ENCODE results near the gene TRIM71.

The TRIM71 gene

DNA sequence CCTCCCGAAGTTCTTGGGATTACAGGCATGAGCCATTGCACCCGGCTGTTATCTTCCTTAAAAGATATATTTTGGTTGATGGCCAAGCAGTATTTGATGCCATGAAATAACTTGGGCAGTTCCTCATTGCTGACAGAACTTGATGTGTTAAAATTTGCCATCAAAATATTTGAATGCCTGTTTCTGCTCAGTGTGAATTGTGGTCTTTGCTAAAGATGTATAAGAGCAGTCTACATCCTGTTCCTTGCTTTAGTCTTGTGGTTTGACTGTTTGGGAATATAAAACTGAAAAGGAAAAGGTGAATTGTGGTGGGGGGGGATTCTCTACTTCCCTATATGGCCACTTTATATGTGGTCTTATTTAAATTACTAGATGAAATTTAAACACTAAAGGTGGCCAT, 14.0 kb downstream of the TRIM71 start:
- H3K4me3 ChIP-seq (ENCODE audit: low read length in 2 of 2): no peak overlapping the region
- H3K4me1 ChIP-seq (ENCODE audit: control insufficient read depth in 2 of 2, insufficient read depth in 2 of 2, low read length in 2 of 2): no peaks in the 10 kb centered on the region
- H3K27ac ChIP-seq (ENCODE audit: low read depth in 2 of 2, low read length in 2 of 2): no peak overlapping the region
- H3K9me3 ChIP-seq (ENCODE audit: control insufficient read depth in 2 of 2, low read length in 2 of 2): no peaks in the 10 kb centered on the region
- peaks cover 0 to 6% of the 10 kb centered on the region in 2 donors for H3K27me3 ChIP-seq (ENCODE audit: control insufficient read depth in 2 of 2, insufficient read depth in 2 of 2, low read length in 2 of 2)
- no peak overlapping the region for H3K9ac ChIP-seq (ENCODE audit: low read depth in 1 of 2, low read length in 2 of 2)
- H3K36me3 ChIP-seq (ENCODE audit: control insufficient read depth in 2 of 2, insufficient read depth in 2 of 2, low read length in 2 of 2): no peaks in the 10 kb centered on the region

DNA sequence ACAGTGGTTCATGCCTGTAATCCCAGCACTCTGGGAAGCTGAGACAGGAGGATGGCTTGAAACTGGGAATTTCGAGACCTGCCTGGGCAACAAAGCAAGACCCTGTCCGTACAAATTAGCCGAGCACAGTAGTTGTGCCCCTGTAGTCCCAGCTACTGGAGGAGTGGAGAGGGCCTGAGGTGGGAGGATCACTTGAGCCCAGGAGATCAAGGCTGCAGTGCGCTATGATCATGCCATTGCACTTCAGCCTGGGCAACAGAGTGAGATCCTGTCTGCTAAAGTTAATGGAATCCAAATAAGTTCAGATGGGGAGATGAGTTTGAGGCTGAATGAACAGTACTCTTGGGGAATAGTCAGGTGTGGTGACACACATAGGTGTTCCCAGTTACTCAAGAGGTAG, 14.4 kb downstream of the TRIM71 start:
- Histone ChIP-seq H3K9me3 (ENCODE audit: control insufficient read depth in 2 of 2, low read length in 2 of 2) (no peaks in the 10 kb centered on the region), H3K36me3 (ENCODE audit: control insufficient read depth in 2 of 2, insufficient read depth in 2 of 2, low read length in 2 of 2) (no peaks in the 10 kb centered on the region), H3K4me3 (ENCODE audit: low read length in 2 of 2) (no peak overlapping the region), H3K4me1 (ENCODE audit: control insufficient read depth in 2 of 2, insufficient read depth in 2 of 2, low read length in 2 of 2) (no peaks in the 10 kb centered on the region), H3K27me3 (ENCODE audit: control insufficient read depth in 2 of 2, insufficient read depth in 2 of 2, low read length in 2 of 2) (peaks cover 0 to 6% of the 10 kb centered on the region in 2 donors), H3K27ac (ENCODE audit: low read depth in 2 of 2, low read length in 2 of 2) (no peak overlapping the region), H3K9ac (ENCODE audit: low read depth in 1 of 2, low read length in 2 of 2) (no peak overlapping the region)

DNA sequence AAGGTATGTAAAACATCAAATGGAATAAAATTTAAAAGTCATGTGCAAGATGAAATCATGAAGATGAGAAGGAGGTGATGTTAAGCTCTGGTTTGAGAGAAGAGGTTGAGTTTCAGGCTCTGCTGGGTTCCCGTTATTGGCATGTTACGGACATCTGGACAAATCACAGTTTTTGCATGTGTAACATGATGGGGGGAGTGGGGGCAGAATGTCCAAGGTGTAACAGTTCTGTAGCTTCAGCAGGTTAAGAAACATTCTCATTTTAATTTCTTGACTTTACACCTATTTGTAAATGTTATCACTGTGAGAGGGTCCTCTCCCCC, 17.2 kb downstream of the TRIM71 start:
- H3K9me3 ChIP-seq (ENCODE audit: control insufficient read depth in 2 of 2, low read length in 2 of 2): no peaks in the 10 kb centered on the region
- no peak overlapping the region for H3K9ac ChIP-seq (ENCODE audit: low read depth in 1 of 2, low read length in 2 of 2)
- H3K4me1 ChIP-seq (ENCODE audit: control insufficient read depth in 2 of 2, insufficient read depth in 2 of 2, low read length in 2 of 2): no peaks in the 10 kb centered on the region
- no peak overlapping the region for H3K27ac ChIP-seq (ENCODE audit: low read depth in 2 of 2, low read length in 2 of 2)
- H3K4me3 ChIP-seq (ENCODE audit: low read length in 2 of 2): no peak overlapping the region
- H3K36me3 ChIP-seq (ENCODE audit: control insufficient read depth in 2 of 2, insufficient read depth in 2 of 2, low read length in 2 of 2): no peaks in the 10 kb centered on the region
- peaks cover 0 to 6% of the 10 kb centered on the region in 2 donors for H3K27me3 ChIP-seq (ENCODE audit: control insufficient read depth in 2 of 2, insufficient read depth in 2 of 2, low read length in 2 of 2)

DNA sequence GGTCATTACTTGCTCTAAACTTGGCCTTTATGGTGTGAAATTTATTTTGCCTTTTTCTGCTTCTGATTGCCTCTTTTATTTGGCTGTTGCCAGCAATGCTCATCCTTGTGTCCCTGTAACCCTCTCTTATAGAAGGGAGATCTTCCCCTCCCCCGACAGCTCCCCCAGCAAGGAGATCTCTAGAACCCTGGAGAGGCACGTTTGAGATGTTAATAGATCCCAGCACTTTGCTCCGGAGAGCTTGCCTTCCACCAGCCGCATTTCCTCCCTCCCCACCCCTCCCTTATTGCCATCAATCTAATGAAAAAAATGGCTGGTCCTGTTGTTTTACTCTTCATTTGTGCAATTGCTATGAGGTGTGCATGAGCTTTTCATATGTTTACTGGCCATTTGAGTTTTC, 18.2 kb downstream of the TRIM71 start:
- Histone ChIP-seq H3K27me3 (ENCODE audit: control insufficient read depth in 2 of 2, insufficient read depth in 2 of 2, low read length in 2 of 2) (peaks cover 0 to 6% of the 10 kb centered on the region in 2 donors), H3K4me3 (ENCODE audit: low read length in 2 of 2) (no peak overlapping the region), H3K9me3 (ENCODE audit: control insufficient read depth in 2 of 2, low read length in 2 of 2) (no peaks in the 10 kb centered on the region), H3K27ac (ENCODE audit: low read depth in 2 of 2, low read length in 2 of 2) (no peak overlapping the region), H3K9ac (ENCODE audit: low read depth in 1 of 2, low read length in 2 of 2) (no peak overlapping the region), H3K4me1 (ENCODE audit: control insufficient read depth in 2 of 2, insufficient read depth in 2 of 2, low read length in 2 of 2) (no peaks in the 10 kb centered on the region), H3K36me3 (ENCODE audit: control insufficient read depth in 2 of 2, insufficient read depth in 2 of 2, low read length in 2 of 2) (no peaks in the 10 kb centered on the region)

DNA sequence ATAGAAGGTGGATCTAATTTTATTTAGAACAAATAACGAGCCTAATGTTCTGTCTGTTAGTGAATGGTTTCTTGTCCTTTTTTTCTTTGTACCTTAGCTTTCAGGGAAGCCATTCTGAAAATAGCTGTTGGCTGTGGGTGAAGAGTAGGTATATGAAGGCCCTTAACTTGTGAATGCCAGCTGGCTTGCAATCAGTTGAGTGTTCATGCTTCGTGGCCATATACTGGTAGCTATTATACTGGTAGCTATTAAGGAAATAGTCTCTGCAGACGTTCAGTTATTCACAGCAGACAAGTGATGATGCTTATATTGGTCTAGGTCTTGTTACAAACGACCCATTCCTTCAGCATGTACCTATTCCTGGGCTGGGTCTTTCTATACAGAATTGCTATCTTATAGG, 18.8 kb downstream of the TRIM71 start:
- H3K9ac ChIP-seq (ENCODE audit: low read depth in 1 of 2, low read length in 2 of 2): no peak overlapping the region
- H3K36me3 ChIP-seq (ENCODE audit: control insufficient read depth in 2 of 2, insufficient read depth in 2 of 2, low read length in 2 of 2): no peaks in the 10 kb centered on the region
- H3K4me3 ChIP-seq (ENCODE audit: low read length in 2 of 2): no peak overlapping the region
- H3K9me3 ChIP-seq (ENCODE audit: control insufficient read depth in 2 of 2, low read length in 2 of 2): no peaks in the 10 kb centered on the region
- H3K27me3 ChIP-seq (ENCODE audit: control insufficient read depth in 2 of 2, insufficient read depth in 2 of 2, low read length in 2 of 2): peaks cover 0 to 6% of the 10 kb centered on the region in 2 donors
- no peak overlapping the region for H3K27ac ChIP-seq (ENCODE audit: low read depth in 2 of 2, low read length in 2 of 2)
- H3K4me1 ChIP-seq (ENCODE audit: control insufficient read depth in 2 of 2, insufficient read depth in 2 of 2, low read length in 2 of 2): no peaks in the 10 kb centered on the region

DNA sequence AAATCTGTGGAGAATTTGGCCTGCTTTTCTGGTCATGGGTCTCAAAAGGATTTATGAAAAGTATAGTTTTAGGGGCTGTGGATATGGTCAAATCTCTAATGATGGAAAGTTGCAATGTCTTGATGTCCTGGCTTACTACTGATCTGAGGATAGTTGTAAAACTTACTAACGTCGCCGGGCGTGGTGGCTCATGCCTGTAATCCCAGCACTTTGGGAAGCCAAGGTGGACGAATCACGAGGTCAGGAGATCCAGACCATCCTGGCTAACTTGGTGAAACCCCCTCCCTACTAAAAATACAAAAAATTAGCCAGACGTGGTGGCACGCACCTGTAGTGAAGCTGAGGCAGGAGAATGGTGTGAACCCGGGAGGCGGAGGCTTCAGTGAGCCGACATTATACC, 19.6 kb downstream of the TRIM71 start:
- Histone ChIP-seq H3K9me3 (ENCODE audit: control insufficient read depth in 2 of 2, low read length in 2 of 2) (no peaks in the 10 kb centered on the region), H3K9ac (ENCODE audit: low read depth in 1 of 2, low read length in 2 of 2) (no peak overlapping the region), H3K36me3 (ENCODE audit: control insufficient read depth in 2 of 2, insufficient read depth in 2 of 2, low read length in 2 of 2) (no peaks in the 10 kb centered on the region), H3K4me1 (ENCODE audit: control insufficient read depth in 2 of 2, insufficient read depth in 2 of 2, low read length in 2 of 2) (no peaks in the 10 kb centered on the region), H3K27me3 (ENCODE audit: control insufficient read depth in 2 of 2, insufficient read depth in 2 of 2, low read length in 2 of 2) (peaks cover 0 to 6% of the 10 kb centered on the region in 2 donors), H3K27ac (ENCODE audit: low read depth in 2 of 2, low read length in 2 of 2) (no peak overlapping the region), H3K4me3 (ENCODE audit: low read length in 2 of 2) (no peak overlapping the region)

DNA sequence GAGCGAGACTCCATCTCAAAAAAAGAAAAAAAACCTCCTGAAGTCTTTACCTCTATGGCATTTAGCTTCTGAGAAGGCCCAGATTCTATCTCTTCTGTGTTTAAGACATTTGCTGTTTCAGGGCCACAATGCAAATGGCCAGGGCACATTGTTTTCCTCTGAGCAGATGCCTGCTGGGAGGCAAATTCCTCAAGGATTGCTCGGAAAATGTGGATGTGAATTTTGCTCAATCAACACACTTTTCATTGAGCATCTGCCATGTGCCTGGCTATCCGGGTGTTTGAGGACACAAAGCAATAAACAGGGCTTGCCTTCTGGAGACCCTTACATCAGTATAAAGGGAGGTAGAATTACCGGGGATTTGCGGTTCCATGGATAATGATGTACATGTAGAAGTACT, 20.0 kb downstream of the TRIM71 start:
- Histone ChIP-seq H3K9ac (ENCODE audit: low read depth in 1 of 2, low read length in 2 of 2) (no peak overlapping the region), H3K36me3 (ENCODE audit: control insufficient read depth in 2 of 2, insufficient read depth in 2 of 2, low read length in 2 of 2) (no peaks in the 10 kb centered on the region), H3K4me1 (ENCODE audit: control insufficient read depth in 2 of 2, insufficient read depth in 2 of 2, low read length in 2 of 2) (peaks cover 0 to 2% of the 10 kb centered on the region in 2 donors), H3K27ac (ENCODE audit: low read depth in 2 of 2, low read length in 2 of 2) (no peak overlapping the region), H3K27me3 (ENCODE audit: control insufficient read depth in 2 of 2, insufficient read depth in 2 of 2, low read length in 2 of 2) (peaks cover 0 to 6% of the 10 kb centered on the region in 2 donors), H3K4me3 (ENCODE audit: low read length in 2 of 2) (no peak overlapping the region), H3K9me3 (ENCODE audit: control insufficient read depth in 2 of 2, low read length in 2 of 2) (no peaks in the 10 kb centered on the region)

DNA sequence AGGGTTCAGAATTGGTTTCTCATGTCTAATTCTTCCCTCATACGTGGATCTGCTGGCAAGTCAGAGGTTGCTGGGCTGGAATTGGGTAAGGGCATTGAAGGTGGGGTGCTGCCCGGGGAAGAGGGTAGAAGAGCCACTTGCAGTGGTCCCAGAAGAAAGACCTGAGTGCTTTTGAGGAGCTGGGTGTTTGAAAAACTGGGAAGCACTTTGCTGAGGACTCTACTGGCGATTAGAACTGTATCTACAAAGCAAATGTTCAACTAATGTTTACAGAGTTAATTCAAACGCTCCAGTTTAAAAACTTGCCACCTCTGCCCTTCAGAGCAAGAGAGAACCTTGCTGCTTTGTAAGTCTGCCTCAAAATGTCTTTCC, 21.9 kb downstream of the TRIM71 start:
- Histone ChIP-seq H3K4me1 (ENCODE audit: control insufficient read depth in 2 of 2, insufficient read depth in 2 of 2, low read length in 2 of 2) (peaks cover 0 to 3% of the 10 kb centered on the region in 2 donors), H3K27me3 (ENCODE audit: control insufficient read depth in 2 of 2, insufficient read depth in 2 of 2, low read length in 2 of 2) (peaks cover 0 to 3% of the 10 kb centered on the region in 2 donors), H3K4me3 (ENCODE audit: low read length in 2 of 2) (no peak overlapping the region), H3K27ac (ENCODE audit: low read depth in 2 of 2, low read length in 2 of 2) (no peak overlapping the region), H3K36me3 (ENCODE audit: control insufficient read depth in 2 of 2, insufficient read depth in 2 of 2, low read length in 2 of 2) (no peaks in the 10 kb centered on the region), H3K9me3 (ENCODE audit: control insufficient read depth in 2 of 2, low read length in 2 of 2) (no peaks in the 10 kb centered on the region), H3K9ac (ENCODE audit: low read depth in 1 of 2, low read length in 2 of 2) (no peak overlapping the region)

DNA sequence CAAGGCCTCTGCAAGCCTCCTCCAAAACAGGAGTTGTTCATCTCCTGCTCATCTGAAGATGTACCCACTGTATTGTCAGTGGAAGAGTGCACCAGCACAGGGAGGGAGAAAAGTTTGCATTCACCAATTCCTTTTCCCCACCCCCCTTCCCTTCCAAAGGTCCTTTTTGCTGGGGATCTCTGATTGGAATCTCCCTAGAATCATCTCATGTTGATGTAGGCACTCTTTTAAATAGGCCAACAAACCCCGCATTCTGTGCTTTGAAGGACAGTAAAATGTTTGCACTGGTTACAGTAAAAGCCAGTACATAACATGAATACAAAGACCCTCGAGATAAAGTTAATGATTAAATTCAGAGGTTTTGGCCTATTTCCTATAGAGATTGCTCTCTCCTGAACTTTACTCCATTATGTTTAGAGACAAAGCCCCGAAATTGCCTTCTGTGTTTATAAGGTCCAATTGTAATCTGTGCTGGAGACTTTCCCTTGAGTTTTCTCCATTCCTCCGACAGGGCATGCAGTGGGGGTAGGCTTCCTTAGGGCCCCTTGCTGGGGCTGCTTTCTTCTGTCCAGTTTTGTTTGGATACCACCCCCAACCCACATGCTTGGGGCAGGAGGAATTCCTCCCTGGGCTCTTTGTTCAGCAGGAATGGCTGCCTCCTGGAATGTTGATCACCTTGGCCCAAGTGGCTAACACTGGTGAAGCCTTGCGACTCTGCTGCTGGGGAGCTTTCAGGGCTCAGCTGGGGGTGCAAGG, 22.5 kb downstream of the TRIM71 start:
- Histone ChIP-seq H3K9ac (ENCODE audit: low read depth in 1 of 2, low read length in 2 of 2) (no peak overlapping the region), H3K27ac (ENCODE audit: low read depth in 2 of 2, low read length in 2 of 2) (no peak overlapping the region), H3K27me3 (ENCODE audit: control insufficient read depth in 2 of 2, insufficient read depth in 2 of 2, low read length in 2 of 2) (peaks cover 0 to 3% of the 10 kb centered on the region in 2 donors), H3K4me1 (ENCODE audit: control insufficient read depth in 2 of 2, insufficient read depth in 2 of 2, low read length in 2 of 2) (peaks cover 0 to 3% of the 10 kb centered on the region in 2 donors), H3K36me3 (ENCODE audit: control insufficient read depth in 2 of 2, insufficient read depth in 2 of 2, low read length in 2 of 2) (no peaks in the 10 kb centered on the region), H3K4me3 (ENCODE audit: low read length in 2 of 2) (no peak overlapping the region), H3K9me3 (ENCODE audit: control insufficient read depth in 2 of 2, low read length in 2 of 2) (no peaks in the 10 kb centered on the region)

DNA sequence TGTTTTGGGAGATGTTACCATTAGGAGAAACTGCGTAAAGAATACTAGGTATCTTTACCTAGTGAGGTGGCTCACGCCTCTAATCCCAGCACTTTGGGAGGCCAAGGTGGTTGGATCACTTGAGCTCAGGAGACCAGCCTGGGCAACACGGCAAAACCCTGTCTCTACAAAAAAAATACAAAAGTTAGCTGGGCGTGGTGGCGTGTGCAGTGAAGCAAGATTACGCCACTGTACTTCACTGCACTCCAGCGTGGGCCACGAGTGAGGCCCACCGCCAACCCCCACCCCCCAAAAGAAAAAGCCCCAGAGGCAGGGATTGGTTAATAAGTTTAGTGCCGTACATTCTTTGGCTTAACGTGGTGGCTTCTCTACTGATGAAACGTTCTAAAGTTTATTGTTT, 23.5 kb downstream of the TRIM71 start:
- Histone ChIP-seq H3K27ac (ENCODE audit: low read depth in 2 of 2, low read length in 2 of 2) (no peak overlapping the region), H3K4me3 (ENCODE audit: low read length in 2 of 2) (no peak overlapping the region), H3K36me3 (ENCODE audit: control insufficient read depth in 2 of 2, insufficient read depth in 2 of 2, low read length in 2 of 2) (no peaks in the 10 kb centered on the region), H3K27me3 (ENCODE audit: control insufficient read depth in 2 of 2, insufficient read depth in 2 of 2, low read length in 2 of 2) (no peaks in the 10 kb centered on the region), H3K9ac (ENCODE audit: low read depth in 1 of 2, low read length in 2 of 2) (no peak overlapping the region), H3K4me1 (ENCODE audit: control insufficient read depth in 2 of 2, insufficient read depth in 2 of 2, low read length in 2 of 2) (peaks cover 0 to 3% of the 10 kb centered on the region in 2 donors), H3K9me3 (ENCODE audit: control insufficient read depth in 2 of 2, low read length in 2 of 2) (no peaks in the 10 kb centered on the region)
